PFSK-1 (cell line): ENCODE measurements around the gene RNF19B.

Experiments
- FOXP2 ChIP-seq: optimal IDR thresholded peaks from 2 replicates; pipeline ENCODE3; 2011; ENCODE audit warnings: borderline replicate concordance, control low read depth, inconsistent platforms; ENCODE audit not compliant: insufficient read depth; ENCODE audit errors: extremely low read length, extremely low read depth
- POLR2AphosphoS5 ChIP-seq: IDR thresholded peaks from 2 replicates; pipeline ENCODE4 v1.6.1; 2012; ENCODE audit warnings: low read depth, mild to moderate bottlenecking, control low read depth, low read length, moderate library complexity
- REST ChIP-seq, 2 experiments: IDR thresholded peaks; 2 replicates each; pipeline versions ENCODE4 v1.6.1 to v1.8.0; 2011 to 2012; ENCODE audit warnings: low read depth in 2 of 2, low read length in 2 of 2, control low read depth in 1 of 2, inconsistent platforms in 1 of 2, mild to moderate bottlenecking in 1 of 2, moderate library complexity in 1 of 2; ENCODE audit not compliant: insufficient read depth in 1 of 2
- SIN3A ChIP-seq: IDR thresholded peaks from 2 replicates; pipeline ENCODE4 v1.6.1; 2012; ENCODE audit warnings: mild to moderate bottlenecking, low read length, moderate library complexity, borderline replicate concordance; ENCODE audit not compliant: insufficient read depth
- TAF1 ChIP-seq: IDR thresholded peaks from 2 replicates; pipeline ENCODE4 v1.6.1; 2012; ENCODE audit warnings: low read length, control low read depth, borderline replicate concordance; ENCODE audit not compliant: insufficient read depth

RNF19B gene

DNA sequence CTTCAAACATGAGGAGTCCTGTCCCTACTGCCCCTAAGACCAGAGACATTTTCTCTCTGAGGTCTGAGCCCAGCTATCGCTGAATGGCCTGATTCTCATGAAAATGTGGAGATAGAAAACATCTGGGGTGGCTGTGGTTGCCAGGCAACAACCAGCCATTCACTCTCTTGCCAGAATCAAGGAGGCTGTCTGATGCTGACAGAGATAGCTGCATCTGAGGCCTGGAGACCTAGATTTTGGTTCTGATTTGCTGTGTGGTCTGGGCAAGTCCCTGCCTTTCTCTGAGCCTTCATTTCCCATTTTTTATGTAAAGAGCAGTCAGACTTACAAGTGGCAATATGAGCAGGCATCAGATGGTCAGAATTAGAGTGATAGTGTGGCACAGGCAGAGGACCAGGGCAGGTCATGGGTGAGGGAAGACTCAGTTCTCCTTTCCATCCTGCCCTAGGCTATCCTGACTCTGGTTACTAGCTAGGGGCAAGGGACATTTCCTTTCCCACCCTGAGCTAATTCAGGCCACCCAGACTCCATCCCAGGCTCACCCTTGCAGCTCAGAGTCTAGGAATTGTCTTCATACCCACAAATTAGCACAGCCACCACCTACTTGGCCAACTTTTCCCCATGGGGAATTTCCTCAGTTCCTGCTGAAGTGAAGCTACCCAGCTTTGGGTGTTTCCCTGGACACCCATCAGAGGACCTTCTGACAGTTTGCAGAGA lies 20.0 kb upstream of the RNF19B start:
- no peak for TF ChIP-seq TAF1
- no peak for TF ChIP-seq POLR2AphosphoS5
- no peak for TF ChIP-seq SIN3A
- no peak for TF ChIP-seq FOXP2
- no peak for TF ChIP-seq REST (IDR thresholded peaks at IDR 0.05; ENCODE audit: insufficient read depth in 1 of 2, low read depth in 2 of 2, low read length in 2 of 2)

GRCh38 chr1:32984090-32984454 lies 19.5 kb upstream of the RNF19B start:
- TF ChIP-seq SIN3A (no peak), POLR2AphosphoS5 (no peak)

- TF ChIP-seq REST (IDR thresholded peaks at IDR 0.05; ENCODE audit: insufficient read depth in 1 of 2, low read depth in 2 of 2, low read length in 2 of 2) (no peak), POLR2AphosphoS5 (no peak), TAF1 (no peak), FOXP2 (no peak), SIN3A (no peak)
Observed at GRCh38 chr1:32983020-32983419, 18.4 kb upstream of the RNF19B start.

GRCh38 chr1:32981003-32981901 lies 16.6 kb upstream of the RNF19B start:
- no peak for TF ChIP-seq TAF1

DNA sequence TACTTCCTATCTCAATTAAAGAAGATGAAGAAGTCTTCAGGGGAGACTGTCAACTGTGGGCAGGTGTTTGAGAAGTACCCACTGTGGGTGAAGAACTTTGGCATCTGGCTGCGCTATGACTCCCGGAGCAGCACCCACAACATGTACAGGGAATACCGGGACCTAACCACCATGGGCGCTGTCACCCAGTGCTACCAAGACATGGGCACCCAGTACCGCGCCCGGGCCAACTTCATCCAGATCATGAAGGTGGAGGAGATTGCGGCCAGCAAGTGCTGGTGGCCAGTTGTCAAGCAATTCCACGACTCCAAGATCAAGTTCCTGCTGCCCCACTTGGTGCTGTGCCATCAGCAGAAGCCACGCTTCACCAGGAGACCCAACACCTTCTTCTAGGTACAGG lies 15.5 kb upstream of the RNF19B start:
- no peak for TF ChIP-seq TAF1
- no peak for TF ChIP-seq SIN3A
- TF ChIP-seq POLR2AphosphoS5, result no peak
- no peak for TF ChIP-seq REST (IDR thresholded peaks at IDR 0.05; ENCODE audit: insufficient read depth in 1 of 2, low read depth in 2 of 2, low read length in 2 of 2)
- TF ChIP-seq FOXP2, result no peak

GRCh38 chr1:32978854-32979253 lies 14.2 kb upstream of the RNF19B start:
- TF ChIP-seq REST (IDR thresholded peaks at IDR 0.05; ENCODE audit: insufficient read depth in 1 of 2, low read depth in 2 of 2, low read length in 2 of 2), result no peak
